HG03066 (cell line): ENCODE results near the gene SIK3.
"Not testable (repeated sequence)": the region's sequence is repeated elsewhere in the genome, so short reads cannot be mapped to it uniquely, and the experiment has no call there.

Source experiments
- ATAC-seq: cut with Tn5 transposase; IDR thresholded peaks from one replicate; pipeline ENCODE4 v1.9.1; 2021; ENCODE audit warnings: low read depth; ENCODE audit not compliant: unreplicated experiment

The SIK3 gene

GRCh38 chr11:116812109-116812508, 286.1 kb downstream of the SIK3 start:
- no peak for ATAC-seq

- no peak for ATAC-seq
Measured at GRCh38 chr11:116811194-116811593, 287.0 kb downstream of the SIK3 start.

GRCh38 chr11:116808262-116809175, 289.7 kb downstream of the SIK3 start:
- ATAC-seq, result no peak

GRCh38 chr11:116807601-116808261, 290.5 kb downstream of the SIK3 start:
- no peak for ATAC-seq

GRCh38 chr11:116804001-116804400, 294.2 kb downstream of the SIK3 start:
- no peak for ATAC-seq

- not testable (repeated sequence) for ATAC-seq
Measured at GRCh38 chr11:116801662-116802061, 296.6 kb downstream of the SIK3 start.

- no peak for ATAC-seq
Measured at GRCh38 chr11:116800610-116801009, 297.6 kb downstream of the SIK3 start.

GRCh38 chr11:116798368-116798767, 299.9 kb downstream of the SIK3 start:
- ATAC-seq, result no peak

- no peak for ATAC-seq
Measured at GRCh38 chr11:116797816-116798215, 300.4 kb downstream of the SIK3 start.

- ATAC-seq, result no peak
Measured at GRCh38 chr11:116796548-116796947, 301.7 kb downstream of the SIK3 start.

- ATAC-seq, result no peak
Measured at GRCh38 chr11:116794851-116795250, 303.4 kb downstream of the SIK3 start.

GRCh38 chr11:116793772-116794097, 304.5 kb downstream of the SIK3 start:
- ATAC-seq, result no peak
